ENCODE data around the gene CDH20.
A peak's percentile ranks its signal among the peaks of the same experiment; 100 is the strongest.

Gene CDH20

DNA sequence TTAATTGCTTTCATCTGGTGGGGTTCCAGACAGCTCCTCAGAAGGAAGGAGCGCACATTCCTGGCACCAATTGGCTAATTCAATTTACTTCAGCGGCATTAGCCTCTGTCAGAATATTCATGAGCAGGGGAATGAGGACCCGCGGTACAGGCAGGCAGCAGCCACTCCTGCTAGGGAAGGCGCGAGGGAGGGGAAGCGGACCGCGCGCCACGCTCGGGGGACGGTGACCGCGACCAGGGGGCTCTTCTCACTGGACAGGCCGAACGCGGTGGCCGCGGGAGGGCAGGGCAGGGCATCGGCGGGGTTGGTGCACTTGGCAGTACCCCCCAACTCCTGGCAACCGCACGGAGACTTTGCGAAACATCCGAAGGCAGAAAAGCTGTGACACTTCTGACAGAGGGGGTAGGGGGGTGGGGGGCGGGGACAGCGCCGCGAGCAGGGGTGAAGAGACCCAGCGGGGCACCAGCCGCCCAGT, at the start of gene CDH20:
Gene CDH20 (plus strand): TSS at position 160 of the 475 bp plus-strand sequence.
- no peak for DNase-seq

DNA sequence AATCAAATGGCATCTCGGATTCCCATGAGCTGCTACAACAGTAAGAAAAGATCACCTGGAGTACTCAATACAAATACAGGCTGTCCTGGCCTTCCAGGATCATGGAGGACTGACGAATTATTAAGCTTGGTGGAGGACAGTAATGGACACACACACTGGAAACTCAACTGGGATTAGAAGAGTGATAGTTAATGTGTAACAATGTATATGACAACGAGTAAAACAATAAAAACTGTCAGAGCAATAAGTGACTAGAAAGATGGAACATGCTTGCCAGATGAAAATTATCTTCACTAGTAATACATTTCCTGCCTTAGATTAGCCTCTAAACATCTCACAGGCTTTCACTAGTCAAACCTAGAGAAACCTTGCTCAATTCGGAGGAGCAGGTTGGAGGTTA, 49.2 kb upstream of the CDH20 start:
- no peak for DNase-seq

DNA sequence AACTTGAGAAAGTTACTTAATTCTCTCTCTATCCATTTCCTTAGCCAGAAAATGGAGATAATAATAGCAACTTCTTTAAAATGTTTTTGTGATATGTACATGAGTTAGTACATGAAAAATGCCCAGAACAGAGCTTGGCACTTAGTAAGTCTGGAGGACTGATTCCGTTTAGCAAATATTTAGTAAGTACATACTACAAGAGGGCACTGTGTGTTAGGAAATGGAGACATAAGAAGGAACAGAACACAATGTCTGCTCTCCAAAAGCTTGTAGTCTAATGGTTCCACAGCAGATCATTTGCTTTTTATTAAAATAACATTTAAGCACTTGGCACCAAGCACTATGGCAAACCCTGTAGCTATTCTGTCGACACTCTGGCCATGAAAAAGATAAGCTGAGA, 47.5 kb upstream of the CDH20 start:
- DNase-seq, result no peak

DNA sequence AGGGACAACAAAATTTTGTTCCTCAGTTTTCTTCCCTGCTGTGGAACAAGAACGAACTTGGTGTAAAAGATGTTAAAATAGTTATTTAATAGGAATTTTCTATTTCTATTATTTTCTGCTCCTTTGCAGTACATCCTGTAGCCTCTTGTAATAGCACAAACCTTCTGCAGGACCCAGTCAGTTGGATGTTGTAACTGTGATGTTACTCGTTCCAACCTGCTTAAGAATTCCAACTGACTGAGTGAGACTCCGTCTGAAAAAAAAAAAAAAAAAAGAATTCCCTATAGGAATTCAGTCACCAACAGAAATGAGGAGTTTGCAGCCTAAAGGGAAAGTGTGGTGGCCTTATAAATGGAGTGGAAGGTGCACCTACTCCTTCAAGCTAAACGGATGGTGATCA, 46.4 kb upstream of the CDH20 start:
- no peak for DNase-seq

DNA sequence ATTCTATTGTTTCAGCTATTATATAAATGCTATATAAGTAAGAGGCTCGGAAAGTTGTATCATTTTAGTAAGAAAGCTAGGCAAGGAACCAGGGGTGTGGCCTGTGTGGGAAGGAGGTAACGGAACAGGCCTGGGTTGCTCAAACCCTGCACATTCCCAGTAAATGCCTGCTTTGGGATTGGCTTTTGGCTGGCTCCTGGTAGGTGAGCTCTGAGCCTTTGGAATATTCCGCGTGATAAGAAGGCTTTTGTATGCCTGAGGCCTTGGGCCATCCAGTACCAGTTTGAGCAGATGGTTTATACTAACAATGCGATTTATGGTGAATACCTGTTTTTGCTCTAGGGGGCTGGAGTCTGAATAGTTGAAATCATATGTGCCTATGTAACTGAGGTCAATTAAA, 42.6 kb upstream of the CDH20 start:
- no peak for DNase-seq

DNA sequence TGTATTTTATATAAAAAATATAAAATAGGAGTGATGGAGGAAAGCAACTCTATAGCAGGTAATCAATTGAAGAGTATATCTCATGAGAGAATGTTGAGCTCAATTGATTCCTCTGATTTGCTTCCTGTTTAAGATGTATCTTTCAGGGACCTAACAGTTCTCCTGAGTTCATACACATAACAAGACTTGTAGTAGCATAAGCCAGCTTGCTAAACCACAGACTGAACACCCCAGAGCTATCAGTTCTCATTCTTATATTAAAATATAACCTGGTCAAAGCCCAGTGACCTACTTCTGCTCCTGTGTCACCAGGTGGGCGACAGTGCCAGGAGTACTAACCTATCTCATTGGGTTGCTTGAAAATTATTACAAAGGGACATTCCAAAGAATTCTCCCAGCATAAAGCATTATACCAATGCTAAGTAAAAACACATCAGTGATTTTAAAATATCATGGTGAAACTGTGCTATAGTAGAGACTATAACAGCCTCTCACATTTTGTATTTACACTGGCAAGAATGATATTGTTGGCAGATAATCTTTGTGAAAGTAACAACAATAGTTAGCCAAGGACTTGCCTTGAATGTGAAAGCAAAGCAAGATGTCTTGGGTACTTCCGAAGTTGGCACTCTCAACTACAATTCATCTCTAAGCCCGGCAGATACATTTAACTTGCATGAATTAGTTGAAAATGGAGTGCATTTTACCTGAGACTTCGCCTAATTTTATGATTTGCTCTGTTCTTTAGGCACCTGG, 40.8 kb upstream of the CDH20 start:
- DNase-seq, result no peak

DNA sequence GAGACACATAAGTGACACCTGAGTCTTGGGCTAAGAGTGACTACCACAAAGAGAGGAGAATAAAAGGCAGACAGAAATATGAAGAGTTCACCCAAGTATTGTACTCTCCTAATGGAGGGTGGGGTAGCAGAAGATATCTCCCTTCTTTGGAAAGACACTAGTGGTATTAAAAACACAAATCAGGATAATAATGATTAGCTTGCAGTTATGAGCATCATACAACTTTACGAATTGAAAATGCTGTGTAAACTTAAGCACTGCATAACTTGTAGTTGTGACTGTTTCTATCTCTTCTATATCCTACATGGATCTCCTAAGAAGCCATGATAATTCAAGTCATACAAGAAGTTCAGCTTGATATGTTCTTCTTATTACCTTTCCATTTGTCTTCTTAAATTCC, 38.1 kb upstream of the CDH20 start:
- no peak for DNase-seq

DNA sequence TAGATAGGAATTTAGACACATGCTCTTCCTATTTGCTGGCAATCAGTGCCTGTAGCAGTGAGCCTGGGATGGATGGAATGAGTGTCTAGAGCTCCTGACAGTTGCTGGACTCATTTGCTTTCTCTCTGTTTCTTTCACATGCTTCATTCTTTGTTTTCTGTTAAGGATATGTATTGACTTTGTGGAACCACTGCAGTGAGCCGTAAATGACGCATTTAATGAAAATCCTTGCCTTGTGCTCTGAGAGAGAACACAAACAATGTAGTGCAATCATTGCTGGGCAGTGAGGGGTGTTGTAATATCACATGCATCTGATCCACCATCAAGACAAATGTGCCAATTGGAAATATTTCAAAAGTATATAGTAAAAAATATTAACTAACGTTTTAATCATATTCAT, 25.2 kb upstream of the CDH20 start:
- no peak for DNase-seq

DNA sequence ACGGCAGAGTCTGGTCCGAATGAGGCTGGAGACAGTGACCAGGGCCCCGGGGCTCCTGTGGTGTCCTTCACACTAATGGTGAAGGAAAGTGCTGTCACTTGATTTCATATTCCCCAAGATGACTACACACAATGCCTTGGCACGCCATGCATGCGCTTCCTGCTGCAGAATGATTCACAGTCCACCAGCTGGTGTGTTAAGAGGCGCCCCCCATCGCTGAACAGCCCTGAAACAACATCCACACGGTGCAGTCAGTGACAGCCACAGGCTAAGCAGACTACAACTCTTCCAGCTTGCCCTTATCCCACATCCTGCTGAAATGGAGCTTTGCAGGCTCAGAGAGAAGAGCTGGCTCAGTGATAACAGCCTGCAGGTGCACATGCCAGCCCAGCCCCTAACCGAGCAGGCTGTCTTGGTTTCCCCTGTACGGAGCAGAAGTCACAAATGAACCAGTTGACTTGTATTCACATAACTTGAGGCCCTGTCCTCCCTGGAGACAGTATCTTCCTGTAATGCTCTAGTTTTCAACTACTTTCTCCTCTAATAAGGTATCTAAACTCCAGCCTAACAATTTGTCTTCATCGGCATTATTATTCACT, 24.3 kb upstream of the CDH20 start:
- no peak for DNase-seq

DNA sequence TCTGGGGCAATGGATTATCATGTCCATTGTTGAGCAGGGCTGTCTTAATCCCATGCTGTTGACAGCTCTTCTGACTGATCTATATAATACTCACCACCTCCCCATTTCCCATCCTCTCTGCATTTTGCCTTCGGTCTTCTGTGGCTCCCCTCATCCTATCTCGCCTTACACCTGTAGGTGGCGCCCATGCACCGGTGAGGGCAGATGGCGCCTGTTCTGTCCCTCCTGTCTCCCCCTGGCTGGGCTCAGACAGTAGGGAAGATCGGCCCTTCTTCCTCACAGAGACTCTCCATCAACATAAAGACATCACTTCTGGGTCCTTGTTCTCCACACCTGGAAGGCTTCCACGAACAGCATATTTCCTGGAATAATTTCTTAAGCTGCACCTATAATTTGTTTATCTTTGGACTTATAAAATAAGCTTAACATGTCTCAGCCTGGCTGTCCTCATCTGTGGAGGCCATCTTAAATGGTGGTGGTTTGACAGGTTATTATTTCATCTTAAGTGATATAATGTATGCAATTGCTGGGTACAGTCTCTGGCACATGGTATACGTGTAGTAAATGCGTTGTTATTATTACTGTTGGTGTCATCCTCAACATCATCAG, 10.9 kb upstream of the CDH20 start:
- DNase-seq, result peak; percentile 16

DNA sequence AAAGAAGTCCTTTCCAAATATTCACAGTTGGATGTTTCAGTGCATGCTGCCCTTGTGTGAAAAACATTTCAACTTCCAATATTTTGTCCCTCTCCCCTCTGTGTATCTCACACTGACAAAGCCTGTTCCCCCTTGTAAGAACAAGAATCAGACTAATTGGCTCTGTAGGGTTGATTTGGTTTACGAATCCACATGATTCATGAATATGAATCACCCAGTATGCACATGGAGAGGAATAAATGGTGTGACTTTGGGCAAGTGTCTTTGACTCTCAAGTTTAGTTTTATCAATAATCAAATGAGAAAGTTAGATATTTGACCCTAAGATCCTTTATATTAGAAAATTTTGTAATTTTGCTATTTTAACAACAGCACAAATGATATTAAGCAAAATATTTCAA, 9.3 kb upstream of the CDH20 start:
- DNase-seq, result no peak

DNA sequence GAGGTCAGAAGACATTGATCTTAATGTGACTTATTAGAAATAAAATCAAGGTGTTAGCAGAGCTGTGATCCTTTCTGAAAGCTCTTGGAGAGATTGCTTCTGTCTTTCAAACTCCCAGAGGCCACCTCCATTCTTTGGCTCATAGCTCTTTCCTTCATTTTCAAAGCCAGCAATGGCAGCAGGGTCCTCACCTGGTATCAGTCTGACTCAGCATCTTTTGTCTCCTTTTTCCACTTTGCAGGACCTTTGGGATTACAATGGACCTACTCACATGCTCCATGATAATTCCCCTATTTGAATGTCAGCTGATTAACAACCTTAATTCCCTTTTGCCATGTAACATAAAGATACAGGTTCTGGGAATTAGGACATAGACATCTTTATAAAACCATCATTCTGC, 6.8 kb upstream of the CDH20 start:
- DNase-seq, result no peak

DNA sequence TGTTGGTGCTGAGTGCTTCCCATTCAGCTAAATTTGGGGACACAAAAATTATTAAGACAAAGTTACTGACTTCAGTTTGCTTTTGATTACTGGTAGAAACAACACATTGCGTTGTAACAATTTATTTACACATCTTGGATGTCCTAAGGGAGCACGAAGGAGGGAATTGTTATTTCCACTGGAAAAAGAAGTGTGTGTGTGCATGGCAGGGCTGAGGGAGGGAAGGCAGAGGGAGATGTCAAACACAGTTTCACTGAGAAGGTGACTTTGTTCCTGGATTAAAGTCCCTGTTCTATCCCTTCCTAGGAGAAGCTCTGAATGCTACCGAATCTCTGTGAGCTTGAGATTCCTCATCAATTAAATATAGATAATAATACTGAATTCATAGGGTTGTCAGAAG, 3.8 kb upstream of the CDH20 start:
- DNase-seq, result no peak

DNA sequence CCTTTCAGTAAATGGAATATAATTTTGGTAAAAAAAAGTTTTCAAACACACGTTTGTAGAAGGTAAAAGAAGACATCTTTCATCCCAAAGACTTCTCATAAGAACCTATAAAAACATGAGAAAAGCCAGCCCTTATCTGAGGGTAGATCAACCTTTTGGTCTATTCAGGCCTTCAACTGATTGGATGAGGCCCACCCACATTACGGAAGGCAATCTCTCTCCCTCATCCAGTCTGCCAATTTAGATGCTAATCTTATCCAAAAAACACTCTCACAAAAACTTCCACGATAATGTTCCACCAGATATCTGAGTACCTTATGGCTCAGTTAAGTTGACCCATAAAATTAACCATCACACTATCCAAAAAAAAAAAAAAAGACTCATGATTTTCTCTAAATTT, 2.2 kb upstream of the CDH20 start:
- DNase-seq, result no peak

DNA sequence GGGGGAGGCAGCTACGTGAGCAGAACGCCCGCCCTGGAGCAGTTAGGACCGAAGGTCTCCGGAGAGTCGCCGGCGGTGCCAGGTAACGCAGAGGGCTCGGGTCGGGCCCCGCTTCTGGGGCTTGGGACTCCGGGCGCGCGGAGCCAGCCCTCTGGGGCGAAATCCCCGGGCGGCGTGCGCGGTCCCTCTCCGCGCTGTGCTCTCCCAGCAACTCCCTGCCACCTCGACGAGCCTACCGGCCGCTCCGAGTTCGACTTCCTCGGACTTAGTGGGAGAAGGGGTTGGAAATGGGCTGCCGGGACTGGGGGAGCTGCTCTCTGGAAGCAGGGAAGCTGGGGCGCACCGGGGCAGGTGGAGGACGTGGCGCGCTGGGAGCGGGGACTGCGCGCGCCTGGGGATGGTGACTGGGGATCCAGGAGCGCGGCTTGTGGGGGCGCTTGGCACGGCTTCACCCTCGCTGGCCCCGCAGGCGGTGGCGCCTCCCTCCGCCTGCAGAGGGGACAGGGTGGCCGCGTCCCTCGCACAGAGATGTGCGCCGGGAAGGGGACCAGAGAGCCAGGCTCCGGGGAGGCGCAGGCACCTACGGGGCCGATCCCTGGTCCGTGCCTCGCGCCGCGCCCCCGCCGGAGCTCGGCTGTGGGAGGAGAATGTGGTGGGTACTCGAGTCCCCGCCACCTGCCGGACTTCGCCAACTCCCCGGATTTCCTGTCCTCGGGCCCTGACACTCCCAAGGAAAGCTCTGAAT, 688 bp downstream of the CDH20 start:
- peak; percentile 52 for DNase-seq

DNA sequence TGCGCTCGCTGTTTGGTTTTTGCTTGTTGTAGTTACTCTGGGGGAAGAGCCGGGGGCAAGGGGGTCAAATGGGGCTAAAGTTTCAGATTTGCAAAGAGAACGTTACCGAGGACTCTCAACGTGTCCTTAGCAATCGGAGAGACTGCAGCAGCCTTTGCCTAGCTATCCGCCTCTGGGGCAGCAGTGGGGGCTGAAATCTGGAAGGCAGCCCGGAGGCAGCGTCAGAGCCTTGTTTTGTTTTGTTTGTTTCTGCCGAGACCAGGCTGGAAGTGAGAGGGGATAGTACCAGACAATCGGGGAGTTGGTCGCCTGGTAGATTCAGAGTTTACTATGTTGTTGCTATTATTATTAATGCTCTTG, 1.2 kb downstream of the CDH20 start:
- DNase-seq, result no peak

DNA sequence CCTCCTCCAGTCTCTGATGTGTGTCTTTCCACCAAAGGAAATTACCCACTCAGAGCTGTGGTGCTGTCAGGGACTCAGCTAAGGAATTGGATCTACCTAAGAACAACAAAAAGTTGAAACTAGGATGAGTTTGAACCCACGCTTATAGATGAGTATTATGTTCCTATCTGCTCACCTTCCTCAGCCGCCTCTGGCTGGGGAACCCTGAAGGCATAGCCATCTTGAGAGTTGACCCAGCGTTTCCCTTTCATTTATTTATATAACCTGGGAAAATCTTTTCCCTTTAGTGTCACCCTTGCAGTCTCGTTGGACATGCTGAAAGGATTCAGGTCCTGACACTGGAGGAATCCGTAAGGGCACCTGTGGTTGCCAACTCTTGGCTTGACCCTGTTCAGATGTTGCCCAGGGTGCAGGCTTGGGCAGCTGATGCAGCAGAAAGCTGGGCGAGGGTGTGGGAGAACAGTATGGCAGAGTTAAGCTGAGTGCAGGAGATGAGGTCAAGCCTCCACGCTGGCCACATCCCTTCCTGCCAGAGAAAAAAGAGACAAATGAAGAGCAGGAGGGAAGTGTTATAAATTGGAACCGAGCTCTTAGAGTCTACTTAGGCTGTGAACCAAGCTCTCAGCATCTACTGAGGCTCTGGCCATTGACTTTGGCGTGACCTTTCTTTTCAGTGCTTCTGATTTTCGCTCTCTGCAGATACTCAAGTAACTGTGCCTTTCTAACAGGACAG, 1.9 kb downstream of the CDH20 start:
- DNase-seq, result no peak

DNA sequence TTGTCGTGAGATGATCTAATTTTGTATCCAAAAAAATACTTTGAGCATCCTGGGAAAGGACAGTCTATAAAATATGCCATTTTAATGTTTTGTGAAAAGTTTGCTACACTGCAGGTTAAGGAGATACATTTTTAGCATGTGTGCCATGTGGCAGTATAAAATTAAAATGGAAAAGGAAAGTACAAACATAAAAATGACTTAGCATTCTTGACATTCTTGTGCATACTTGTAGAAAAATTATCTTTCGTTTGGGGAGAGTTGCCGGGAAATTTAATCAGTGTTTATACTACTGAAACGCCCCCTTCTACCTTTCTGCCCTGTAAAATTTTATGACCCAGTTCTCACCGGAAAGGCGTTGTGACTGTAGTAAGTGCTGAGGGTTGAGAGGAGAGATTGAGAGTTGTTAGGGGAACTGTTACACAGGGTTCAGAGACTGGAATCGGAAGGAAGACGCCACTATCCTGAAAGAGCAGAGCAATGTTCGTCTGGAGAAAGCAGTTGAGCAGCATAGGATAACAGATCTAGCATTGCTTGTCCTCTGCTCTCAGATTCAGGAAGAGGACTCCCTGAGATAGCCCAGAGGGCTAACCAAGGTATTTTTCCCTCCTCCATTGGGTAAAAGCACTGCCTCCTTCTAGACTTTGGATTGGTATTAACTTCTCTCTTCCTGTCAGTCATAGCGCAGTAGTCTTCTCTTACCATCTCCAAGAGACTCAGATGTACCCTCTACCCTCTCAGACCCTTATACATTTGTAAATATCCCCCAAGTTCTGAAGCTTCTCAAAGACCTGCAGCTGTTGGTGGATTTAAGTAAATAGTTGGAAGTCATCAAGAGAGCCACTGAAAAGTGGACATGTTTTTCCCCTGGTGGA, 2.7 kb downstream of the CDH20 start:
- DNase-seq, result no peak

DNA sequence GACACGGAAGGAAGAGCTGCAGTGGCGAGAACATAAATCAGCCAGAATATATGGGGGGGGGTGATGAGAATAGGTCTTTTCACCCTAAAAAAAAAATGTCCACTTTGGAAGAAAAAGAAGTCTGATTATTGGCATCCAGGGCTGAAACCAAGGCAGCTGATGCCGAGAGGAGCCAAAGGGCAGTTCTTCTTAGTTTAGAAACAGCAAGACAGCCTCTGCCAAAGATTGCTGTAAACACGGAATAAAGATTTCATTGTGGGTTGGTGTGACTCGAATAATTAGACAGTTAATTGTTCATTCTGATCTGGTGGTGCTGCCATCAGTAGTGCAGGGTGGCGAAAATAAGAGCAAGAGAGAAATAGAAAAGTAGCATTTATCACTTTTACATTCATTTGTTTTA, 3.5 kb downstream of the CDH20 start:
- no peak for DNase-seq

DNA sequence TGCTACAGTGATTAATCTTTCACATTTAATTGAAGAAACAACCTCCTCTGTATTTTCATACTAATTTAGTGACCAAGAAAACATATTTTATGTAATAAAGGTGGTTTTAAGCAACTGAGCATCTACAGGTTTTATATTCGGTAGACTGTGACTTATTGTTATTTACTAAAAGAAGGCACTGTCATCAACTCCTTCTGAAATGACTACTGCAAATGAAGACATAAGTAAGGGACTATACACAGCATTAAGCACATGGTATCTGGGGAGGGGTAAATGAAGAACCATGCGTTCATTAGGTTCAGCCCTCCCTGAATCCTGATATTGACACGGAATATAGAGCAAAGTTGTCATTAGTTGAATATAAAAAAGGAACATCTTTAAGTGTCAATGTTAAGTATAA, 4.3 kb downstream of the CDH20 start:
- no peak for DNase-seq

DNA sequence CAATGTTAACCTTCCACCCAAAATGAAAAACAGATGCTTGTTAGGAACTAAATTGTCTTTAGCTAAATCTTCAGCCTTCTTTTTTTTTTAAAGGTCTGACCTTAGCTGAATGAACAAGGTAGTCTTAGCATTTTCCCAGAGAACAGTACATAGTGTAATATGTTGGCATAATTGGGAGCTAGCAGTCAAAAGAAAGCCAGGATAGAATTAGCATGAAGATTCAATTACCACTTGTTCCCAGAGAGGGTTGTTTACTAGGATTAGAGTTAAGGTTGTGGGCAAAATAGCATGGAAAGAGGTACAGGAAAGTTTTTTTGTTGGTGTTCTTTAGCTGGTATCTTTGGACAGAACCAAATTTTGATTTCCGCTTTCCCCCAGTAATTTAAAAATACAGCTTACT, 6.9 kb downstream of the CDH20 start:
- no peak for DNase-seq

DNA sequence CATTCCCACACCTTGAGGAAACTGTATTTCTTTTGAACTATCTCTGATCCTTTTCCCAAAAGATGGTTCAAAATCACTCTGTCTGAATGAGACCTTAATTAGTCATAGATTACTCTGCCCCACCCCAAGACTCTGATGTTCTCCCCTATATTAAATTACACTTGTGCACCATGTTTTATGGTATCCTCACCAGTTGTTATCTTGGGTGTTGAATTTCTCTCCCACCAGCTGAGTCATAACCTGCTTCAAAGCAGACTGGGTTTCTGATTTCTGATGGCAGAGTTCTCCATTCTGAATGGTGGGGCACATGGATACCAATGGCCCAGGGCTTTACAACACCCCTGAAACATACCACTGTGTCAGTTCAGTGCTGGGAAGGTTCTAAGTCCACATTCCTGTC, 15.0 kb downstream of the CDH20 start:
- no peak for DNase-seq

Measured in NCI-H510A (cell line).